ENCODE measurements around the gene PCDHA3. TPM values are rescaled to one million over a fixed set of nuclear protein-coding genes. Genes with fewer than 3 reads are reported as not detected.
"Not testable (repeated sequence)": the region's sequence is repeated elsewhere in the genome, so short reads cannot be mapped to it uniquely, and the experiment has no call there.

Gene PCDHA3
- total RNA-seq, 2 donors from 2014 or later: 1.3 to 2.8 TPM

DNA sequence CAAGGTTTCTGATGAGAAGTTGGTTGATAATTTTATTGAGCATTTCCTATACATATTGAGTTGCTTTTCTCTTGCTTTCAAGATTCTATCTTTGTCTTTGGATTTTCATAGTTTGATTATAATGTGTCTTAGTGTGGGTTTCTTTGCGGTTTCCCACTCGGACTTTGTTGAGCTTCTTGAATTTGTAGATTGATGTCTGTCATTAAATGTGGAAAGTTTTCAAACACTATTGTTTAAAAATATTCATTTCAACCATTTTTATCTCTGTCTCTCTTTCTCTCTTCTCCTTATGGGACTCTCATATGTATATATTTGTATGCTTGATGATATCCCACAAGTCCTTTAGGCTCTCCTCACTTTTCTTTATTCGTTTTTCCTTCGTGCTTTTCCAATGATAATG is 33.4 kb upstream of the PCDHA3 start:
- Histone ChIP-seq H3K36me3 (ENCODE audit: control insufficient read depth, insufficient read depth, low read length) (no peaks in the 10 kb centered on the region), H3K9me3 (ENCODE audit: control insufficient read depth, low read length) (peaks cover 94% of the 10 kb centered on the region), H3K27me3 (ENCODE audit: control insufficient read depth, insufficient read depth, low read length, poor library complexity, severe bottlenecking) (no peaks in the 10 kb centered on the region), H3K27ac (ENCODE audit: low read depth, low read length) (no peak overlapping the region), H3K4me3 (ENCODE audit: low read length) (peak overlapping the region; percentile 9), H3K4me1 (ENCODE audit: control insufficient read depth, insufficient read depth, low read length) (no peaks in the 10 kb centered on the region), H3K9ac (ENCODE audit: extremely low read depth, low read length, poor library complexity, severe bottlenecking) (no peak overlapping the region)
- Mint-ChIP-seq H3K27me3 (ENCODE audit: insufficient read depth) (peaks cover 1% of the 10 kb centered on the region), H3K4me1 (no peaks in the 10 kb centered on the region), H3K27ac (no peak overlapping the region), H3K4me3 (no peak overlapping the region), H3K36me3 (ENCODE audit: low read depth) (peaks cover 1% of the 10 kb centered on the region), H3K9me3 (peaks cover 86% of the 10 kb centered on the region)
- TF ChIP-seq, protein P1, sequence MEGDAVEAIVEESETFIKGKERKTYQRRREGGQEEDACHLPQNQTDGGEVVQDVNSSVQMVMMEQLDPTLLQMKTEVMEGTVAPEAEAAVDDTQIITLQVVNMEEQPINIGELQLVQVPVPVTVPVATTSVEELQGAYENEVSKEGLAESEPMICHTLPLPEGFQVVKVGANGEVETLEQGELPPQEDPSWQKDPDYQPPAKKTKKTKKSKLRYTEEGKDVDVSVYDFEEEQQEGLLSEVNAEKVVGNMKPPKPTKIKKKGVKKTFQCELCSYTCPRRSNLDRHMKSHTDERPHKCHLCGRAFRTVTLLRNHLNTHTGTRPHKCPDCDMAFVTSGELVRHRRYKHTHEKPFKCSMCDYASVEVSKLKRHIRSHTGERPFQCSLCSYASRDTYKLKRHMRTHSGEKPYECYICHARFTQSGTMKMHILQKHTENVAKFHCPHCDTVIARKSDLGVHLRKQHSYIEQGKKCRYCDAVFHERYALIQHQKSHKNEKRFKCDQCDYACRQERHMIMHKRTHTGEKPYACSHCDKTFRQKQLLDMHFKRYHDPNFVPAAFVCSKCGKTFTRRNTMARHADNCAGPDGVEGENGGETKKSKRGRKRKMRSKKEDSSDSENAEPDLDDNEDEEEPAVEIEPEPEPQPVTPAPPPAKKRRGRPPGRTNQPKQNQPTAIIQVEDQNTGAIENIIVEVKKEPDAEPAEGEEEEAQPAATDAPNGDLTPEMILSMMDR (conservative IDR thresholded peaks at IDR 0.05): no peak
- WGBS, 2 experiments (ENCODE audit: insufficient coverage in 1 of 2, insufficient read length in 1 of 2): 80 to 84% methylated on average over 1 to 2 of the region's 4 CpGs
- no peak for DNase-seq

DNA sequence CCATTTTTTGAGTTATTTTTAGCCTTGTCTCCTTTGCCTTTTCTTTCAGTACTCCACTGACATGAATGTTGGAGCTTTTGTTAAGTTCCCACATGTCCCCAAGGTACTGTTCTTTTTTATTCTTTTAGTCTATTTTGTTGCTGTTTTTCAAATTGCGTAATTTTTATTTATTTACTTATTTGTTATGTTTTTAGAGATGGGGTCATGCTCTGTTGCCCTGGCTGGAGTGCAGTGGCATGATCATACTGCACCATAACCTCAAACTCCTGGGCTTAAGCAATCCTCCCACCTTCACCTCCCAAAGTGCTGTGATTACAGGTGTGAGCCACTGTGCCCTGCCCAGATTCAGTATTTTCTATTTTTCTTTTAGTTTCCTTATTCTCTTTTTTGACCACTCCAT is 20.3 kb upstream of the PCDHA3 start:
- H3K9me3 ChIP-seq (ENCODE audit: control insufficient read depth, low read length): peaks cover 49% of the 10 kb centered on the region
- peaks cover 5% of the 10 kb centered on the region for H3K27me3 Mint-ChIP-seq (ENCODE audit: insufficient read depth)
- no peak overlapping the region for H3K4me3 Mint-ChIP-seq
- no peak for DNase-seq
- H3K4me1 Mint-ChIP-seq: no peaks in the 10 kb centered on the region
- H3K36me3 Mint-ChIP-seq (ENCODE audit: low read depth): no peaks in the 10 kb centered on the region
- no peaks in the 10 kb centered on the region for H3K36me3 ChIP-seq (ENCODE audit: control insufficient read depth, insufficient read depth, low read length)
- H3K4me1 ChIP-seq (ENCODE audit: control insufficient read depth, insufficient read depth, low read length): no peaks in the 10 kb centered on the region
- H3K27me3 ChIP-seq (ENCODE audit: control insufficient read depth, insufficient read depth, low read length, poor library complexity, severe bottlenecking): no peaks in the 10 kb centered on the region
- H3K4me3 ChIP-seq (ENCODE audit: low read length): no peak overlapping the region
- H3K9me3 Mint-ChIP-seq: peaks cover 78% of the 10 kb centered on the region
- no peak overlapping the region for H3K9ac ChIP-seq (ENCODE audit: extremely low read depth, low read length, poor library complexity, severe bottlenecking)
- WGBS, 2 experiments (ENCODE audit: insufficient coverage in 1 of 2, insufficient read length in 1 of 2): no CpG with 5 or more reads among the region's 1 CpG
- H3K27ac Mint-ChIP-seq: no peak overlapping the region
- H3K27ac ChIP-seq (ENCODE audit: low read depth, low read length): no peak overlapping the region
- TF ChIP-seq, protein P1 (conservative IDR thresholded peaks at IDR 0.05): no peak

DNA sequence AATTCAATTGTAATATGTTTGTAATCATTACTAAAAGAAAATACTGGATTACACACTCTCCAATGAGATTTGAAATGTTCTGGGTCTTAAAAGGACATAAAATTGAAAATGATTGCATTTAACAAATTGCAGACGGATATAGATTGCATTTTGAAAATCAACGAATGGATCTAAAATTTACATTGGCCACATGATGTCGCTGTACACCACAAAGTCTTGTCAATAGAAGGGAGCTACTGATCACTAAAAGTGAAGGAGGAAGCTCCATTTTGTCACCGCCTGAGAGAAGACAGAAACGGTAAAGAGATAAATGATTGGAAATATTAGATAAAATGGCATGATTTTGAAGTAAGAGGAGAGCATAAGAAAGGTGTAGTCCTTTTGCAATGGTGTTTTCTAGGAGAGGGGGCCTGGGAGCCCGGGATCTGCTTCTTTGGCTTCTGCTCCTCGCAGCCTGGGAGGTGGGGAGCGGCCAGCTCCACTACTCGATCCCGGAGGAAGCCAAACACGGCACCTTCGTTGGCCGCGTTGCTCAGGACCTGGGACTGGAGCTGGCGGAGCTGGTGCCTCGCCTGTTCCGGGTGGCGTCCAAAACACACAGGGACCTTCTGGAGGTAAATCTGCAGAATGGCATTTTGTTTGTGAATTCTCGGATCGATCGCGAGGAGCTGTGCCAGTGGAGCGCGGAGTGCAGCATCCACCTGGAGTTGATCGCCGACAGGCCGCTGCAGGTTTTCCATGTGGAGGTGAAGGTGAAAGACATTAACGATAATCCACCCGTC is 14.8 kb upstream of the PCDHA3 start, which contains the start of gene PCDHA1:
TSS of gene PCDHA1 (plus strand) at position 236 of the 782 bp plus-strand sequence.
- H3K9ac ChIP-seq (ENCODE audit: extremely low read depth, low read length, poor library complexity, severe bottlenecking): no peak within 1 kb of the TSS
- peaks cover 14% of the 10 kb centered on the region for H3K27me3 Mint-ChIP-seq (ENCODE audit: insufficient read depth)
- no peaks in the 10 kb centered on the region for H3K36me3 Mint-ChIP-seq (ENCODE audit: low read depth)
- H3K4me1 ChIP-seq (ENCODE audit: control insufficient read depth, insufficient read depth, low read length): no peaks in the 10 kb centered on the region
- no peaks in the 10 kb centered on the region for H3K36me3 ChIP-seq (ENCODE audit: control insufficient read depth, insufficient read depth, low read length)
- H3K4me3 Mint-ChIP-seq: peak within 1 kb of the TSS; percentile 48
- H3K27ac ChIP-seq (ENCODE audit: low read depth, low read length): no peak within 1 kb of the TSS
- no peaks in the 10 kb centered on the region for H3K27me3 ChIP-seq (ENCODE audit: control insufficient read depth, insufficient read depth, low read length, poor library complexity, severe bottlenecking)
- H3K4me3 ChIP-seq (ENCODE audit: low read length): no peak within 1 kb of the TSS
- peaks cover 21% of the 10 kb centered on the region for H3K9me3 ChIP-seq (ENCODE audit: control insufficient read depth, low read length)
- H3K4me1 Mint-ChIP-seq: no peaks in the 10 kb centered on the region
- 87 to 89% methylated on average over 26 to 29 of the region's 29 CpGs for WGBS, 2 experiments (ENCODE audit: insufficient coverage in 1 of 2, insufficient read length in 1 of 2)
- TF ChIP-seq, protein P1 (conservative IDR thresholded peaks at IDR 0.05): peak; percentile 72
- peak within 1 kb of the TSS; percentile 17 for H3K27ac Mint-ChIP-seq
- peaks cover 68% of the 10 kb centered on the region for H3K9me3 Mint-ChIP-seq
- DNase-seq: no peak

DNA sequence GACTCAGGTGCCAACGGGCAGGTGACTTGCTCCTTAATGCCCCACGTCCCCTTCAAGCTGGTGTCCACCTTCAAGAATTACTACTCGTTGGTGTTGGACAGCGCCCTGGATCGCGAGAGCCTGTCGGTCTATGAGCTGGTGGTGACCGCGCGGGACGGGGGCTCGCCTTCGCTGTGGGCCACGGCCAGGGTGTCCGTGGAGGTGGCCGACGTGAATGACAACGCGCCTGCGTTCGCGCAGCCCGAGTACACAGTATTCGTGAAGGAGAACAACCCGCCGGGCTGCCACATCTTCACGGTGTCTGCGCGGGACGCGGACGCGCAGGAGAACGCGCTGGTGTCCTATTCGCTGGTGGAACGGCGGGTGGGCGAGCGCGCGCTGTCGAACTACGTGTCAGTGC is 13.4 kb upstream of the PCDHA3 start:
- not testable (repeated sequence) for H3K36me3 Mint-ChIP-seq (ENCODE audit: low read depth); H3K4me1 Mint-ChIP-seq; H3K36me3 ChIP-seq (ENCODE audit: control insufficient read depth, insufficient read depth, low read length); H3K4me3 Mint-ChIP-seq; H3K9ac ChIP-seq (ENCODE audit: extremely low read depth, low read length, poor library complexity, severe bottlenecking); H3K27me3 ChIP-seq (ENCODE audit: control insufficient read depth, insufficient read depth, low read length, poor library complexity, severe bottlenecking); H3K27ac Mint-ChIP-seq; DNase-seq; H3K4me3 ChIP-seq (ENCODE audit: low read length); H3K27ac ChIP-seq (ENCODE audit: low read depth, low read length); H3K4me1 ChIP-seq (ENCODE audit: control insufficient read depth, insufficient read depth, low read length)
- Mint-ChIP-seq H3K9me3 (peaks cover 59% of the 10 kb centered on the region), H3K27me3 (ENCODE audit: insufficient read depth) (peaks cover 14% of the 10 kb centered on the region)
- WGBS, 2 experiments (ENCODE audit: insufficient coverage in 1 of 2, insufficient read length in 1 of 2): 96 to 98% methylated on average over 25 to 44 of the region's 44 CpGs
- peaks cover 13% of the 10 kb centered on the region for H3K9me3 ChIP-seq (ENCODE audit: control insufficient read depth, low read length)

DNA sequence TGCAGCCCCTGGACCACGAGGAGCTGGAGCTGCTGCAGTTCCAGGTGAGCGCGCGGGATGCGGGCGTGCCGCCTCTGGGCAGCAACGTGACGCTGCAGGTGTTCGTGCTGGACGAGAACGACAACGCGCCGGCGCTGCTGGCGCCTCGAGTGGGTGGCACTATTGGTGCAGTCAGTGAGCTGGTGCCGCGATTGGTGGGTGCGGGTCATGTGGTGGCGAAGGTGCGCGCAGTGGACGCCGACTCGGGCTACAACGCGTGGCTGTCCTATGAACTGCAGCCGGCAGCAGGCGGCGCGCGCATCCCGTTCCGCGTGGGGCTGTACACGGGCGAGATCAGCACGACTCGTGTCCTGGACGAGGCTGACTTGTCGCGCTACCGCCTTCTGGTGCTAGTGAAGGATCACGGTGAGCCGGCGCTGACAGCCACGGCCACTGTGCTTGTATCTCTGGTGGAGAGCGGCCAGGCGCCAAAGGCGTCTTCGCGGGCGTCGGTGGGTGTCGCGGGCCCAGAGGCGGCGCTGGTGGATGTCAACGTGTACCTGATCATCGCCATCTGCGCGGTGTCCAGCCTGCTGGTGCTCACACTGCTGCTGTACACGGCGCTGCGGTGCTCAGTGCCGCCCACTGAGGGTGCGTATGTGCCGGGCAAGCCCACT is 12.9 kb upstream of the PCDHA3 start:
- DNase-seq; H3K9me3 ChIP-seq (ENCODE audit: control insufficient read depth, low read length); H3K4me1 ChIP-seq (ENCODE audit: control insufficient read depth, insufficient read depth, low read length); H3K4me3 ChIP-seq (ENCODE audit: low read length); H3K27ac ChIP-seq (ENCODE audit: low read depth, low read length); H3K36me3 Mint-ChIP-seq (ENCODE audit: low read depth); H3K9ac ChIP-seq (ENCODE audit: extremely low read depth, low read length, poor library complexity, severe bottlenecking); H3K27ac Mint-ChIP-seq; H3K4me1 Mint-ChIP-seq; H3K36me3 ChIP-seq (ENCODE audit: control insufficient read depth, insufficient read depth, low read length); H3K27me3 ChIP-seq (ENCODE audit: control insufficient read depth, insufficient read depth, low read length, poor library complexity, severe bottlenecking); H3K4me3 Mint-ChIP-seq: not testable (repeated sequence)
- Mint-ChIP-seq H3K27me3 (ENCODE audit: insufficient read depth) (peaks cover 14% of the 10 kb centered on the region), H3K9me3 (peaks cover 54% of the 10 kb centered on the region)
- 95 to 97% methylated on average over 60 to 70 of the region's 70 CpGs for WGBS, 2 experiments (ENCODE audit: insufficient coverage in 1 of 2, insufficient read length in 1 of 2)
